Measurements from ENCODE around the gene CLRN2.

GRCh38 chr4:17493619-17494018, 21.3 kb upstream of the CLRN2 start:
- TF ChIP-seq REST (IDR thresholded peaks at IDR 0.05; ENCODE audit: borderline replicate concordance), result no peak
- no peak for TF ChIP-seq REST (CRISPR knock-in tag; IDR thresholded peaks at IDR 0.05; ENCODE audit: low read depth)
- TF ChIP-seq SAP30 (IDR thresholded peaks at IDR 0.05; ENCODE audit: borderline replicate concordance, insufficient read depth, low read depth, low read length, poor library complexity, severe bottlenecking), result no peak
- TF ChIP-seq RFX5 (IDR thresholded peaks at IDR 0.05; ENCODE audit: low read depth, low read length), result no peak
- TF ChIP-seq ELF4 (CRISPR knock-in tag; IDR thresholded peaks at IDR 0.05), result no peak
- TF ChIP-seq, protein P1, sequence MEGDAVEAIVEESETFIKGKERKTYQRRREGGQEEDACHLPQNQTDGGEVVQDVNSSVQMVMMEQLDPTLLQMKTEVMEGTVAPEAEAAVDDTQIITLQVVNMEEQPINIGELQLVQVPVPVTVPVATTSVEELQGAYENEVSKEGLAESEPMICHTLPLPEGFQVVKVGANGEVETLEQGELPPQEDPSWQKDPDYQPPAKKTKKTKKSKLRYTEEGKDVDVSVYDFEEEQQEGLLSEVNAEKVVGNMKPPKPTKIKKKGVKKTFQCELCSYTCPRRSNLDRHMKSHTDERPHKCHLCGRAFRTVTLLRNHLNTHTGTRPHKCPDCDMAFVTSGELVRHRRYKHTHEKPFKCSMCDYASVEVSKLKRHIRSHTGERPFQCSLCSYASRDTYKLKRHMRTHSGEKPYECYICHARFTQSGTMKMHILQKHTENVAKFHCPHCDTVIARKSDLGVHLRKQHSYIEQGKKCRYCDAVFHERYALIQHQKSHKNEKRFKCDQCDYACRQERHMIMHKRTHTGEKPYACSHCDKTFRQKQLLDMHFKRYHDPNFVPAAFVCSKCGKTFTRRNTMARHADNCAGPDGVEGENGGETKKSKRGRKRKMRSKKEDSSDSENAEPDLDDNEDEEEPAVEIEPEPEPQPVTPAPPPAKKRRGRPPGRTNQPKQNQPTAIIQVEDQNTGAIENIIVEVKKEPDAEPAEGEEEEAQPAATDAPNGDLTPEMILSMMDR (IDR thresholded peaks at IDR 0.05 in 2 of 3, conservative IDR thresholded peaks at IDR 0.05 in 1 of 3; ENCODE audit: insufficient read depth in 2 of 3, low read depth in 1 of 3, low read length in 3 of 3), result peak in 1 of 3 experiments; percentile 26; a peak in 1 of 6 replicates
- TF ChIP-seq JUND (IDR thresholded peaks at IDR 0.05; ENCODE audit: borderline replicate concordance, low read depth, low read length), result no peak
- no peak for TF ChIP-seq JUND (tag; IDR thresholded peaks at IDR 0.05; ENCODE audit: borderline replicate concordance, low read depth, low read length)
- no peak for TF ChIP-seq RAD21 (CRISPR knock-in tag; conservative IDR thresholded peaks at IDR 0.05 in 1 of 2, IDR thresholded peaks at IDR 0.05 in 1 of 2)
- no peak for TF ChIP-seq ZNF124 (CRISPR knock-in tag; IDR thresholded peaks at IDR 0.05)
- TF ChIP-seq, protein P2, sequence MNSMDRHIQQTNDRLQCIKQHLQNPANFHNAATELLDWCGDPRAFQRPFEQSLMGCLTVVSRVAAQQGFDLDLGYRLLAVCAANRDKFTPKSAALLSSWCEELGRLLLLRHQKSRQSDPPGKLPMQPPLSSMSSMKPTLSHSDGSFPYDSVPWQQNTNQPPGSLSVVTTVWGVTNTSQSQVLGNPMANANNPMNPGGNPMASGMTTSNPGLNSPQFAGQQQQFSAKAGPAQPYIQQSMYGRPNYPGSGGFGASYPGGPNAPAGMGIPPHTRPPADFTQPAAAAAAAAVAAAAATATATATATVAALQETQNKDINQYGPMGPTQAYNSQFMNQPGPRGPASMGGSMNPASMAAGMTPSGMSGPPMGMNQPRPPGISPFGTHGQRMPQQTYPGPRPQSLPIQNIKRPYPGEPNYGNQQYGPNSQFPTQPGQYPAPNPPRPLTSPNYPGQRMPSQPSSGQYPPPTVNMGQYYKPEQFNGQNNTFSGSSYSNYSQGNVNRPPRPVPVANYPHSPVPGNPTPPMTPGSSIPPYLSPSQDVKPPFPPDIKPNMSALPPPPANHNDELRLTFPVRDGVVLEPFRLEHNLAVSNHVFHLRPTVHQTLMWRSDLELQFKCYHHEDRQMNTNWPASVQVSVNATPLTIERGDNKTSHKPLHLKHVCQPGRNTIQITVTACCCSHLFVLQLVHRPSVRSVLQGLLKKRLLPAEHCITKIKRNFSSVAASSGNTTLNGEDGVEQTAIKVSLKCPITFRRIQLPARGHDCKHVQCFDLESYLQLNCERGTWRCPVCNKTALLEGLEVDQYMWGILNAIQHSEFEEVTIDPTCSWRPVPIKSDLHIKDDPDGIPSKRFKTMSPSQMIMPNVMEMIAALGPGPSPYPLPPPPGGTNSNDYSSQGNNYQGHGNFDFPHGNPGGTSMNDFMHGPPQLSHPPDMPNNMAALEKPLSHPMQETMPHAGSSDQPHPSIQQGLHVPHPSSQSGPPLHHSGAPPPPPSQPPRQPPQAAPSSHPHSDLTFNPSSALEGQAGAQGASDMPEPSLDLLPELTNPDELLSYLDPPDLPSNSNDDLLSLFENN (IDR thresholded peaks at IDR 0.05; ENCODE audit: low read depth in 2 of 2, low read length in 2 of 2), result no peak
- TF ChIP-seq ZNF785 (CRISPR knock-in tag; IDR thresholded peaks at IDR 0.05), result no peak
- TF ChIP-seq DPF2 (IDR thresholded peaks at IDR 0.05), result no peak
- no peak for TF ChIP-seq NR2C1 (IDR thresholded peaks at IDR 0.05)
- no peak for TF ChIP-seq NR2C1 (tag; IDR thresholded peaks at IDR 0.05)

Measured in K562 (cell line).